ENCODE results near the gene EPB41L4B.
A peak's percentile ranks its signal among the peaks of the same experiment; 100 is the strongest.

The EPB41L4B gene

DNA sequence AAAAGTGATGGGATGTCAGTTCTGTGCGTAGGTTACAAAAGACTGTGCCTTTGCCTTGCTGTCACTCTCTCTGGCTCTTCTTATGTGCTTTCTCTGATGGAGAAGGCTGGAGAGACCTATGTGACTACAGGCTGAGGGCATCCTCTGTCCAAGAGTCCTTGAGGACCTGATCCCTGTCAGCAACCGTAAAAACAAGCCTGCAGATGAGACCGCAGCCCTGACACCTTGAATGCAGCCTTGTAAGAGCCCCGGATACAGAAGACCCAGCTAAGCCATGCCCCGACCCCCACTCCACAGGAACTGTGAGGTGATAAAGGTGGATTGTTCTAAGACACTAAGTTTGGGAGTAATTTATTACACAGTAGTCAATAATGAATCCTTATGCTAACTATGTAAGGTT is 121.2 kb downstream of the EPB41L4B start:
- TF ChIP-seq POLR2A (IDR thresholded peaks at IDR 0.05; ENCODE audit: extremely low read depth, insufficient read length): no peak
- TF ChIP-seq MYC (IDR thresholded peaks at IDR 0.05; ENCODE audit: low read depth, low read length): no peak
- TF ChIP-seq CTCF (IDR thresholded peaks at IDR 0.05; ENCODE audit: low read depth, low read length): no peak
- no peak for TF ChIP-seq MAX (IDR thresholded peaks at IDR 0.05; ENCODE audit: low read depth, low read length)
- no peak overlapping the region for H3K4me3 ChIP-seq (ENCODE audit: low read depth, low read length)
- no peak for DNase-seq (ENCODE audit: low read depth)

GRCh38 chr9:109198736-109199382 is 122.0 kb downstream of the EPB41L4B start:
- DNase-seq (ENCODE audit: low read depth): no peak
- H3K4me3 ChIP-seq (ENCODE audit: low read depth, low read length): no peak overlapping the region
- TF ChIP-seq POLR2A (IDR thresholded peaks at IDR 0.05; ENCODE audit: extremely low read depth, insufficient read length): no peak
- TF ChIP-seq CTCF (IDR thresholded peaks at IDR 0.05; ENCODE audit: low read depth, low read length): peak; percentile 16

GRCh38 chr9:109193974-109194556 is 126.8 kb downstream of the EPB41L4B start:
- H3K4me3 ChIP-seq (ENCODE audit: low read depth, low read length): no peak overlapping the region
- DNase-seq (ENCODE audit: low read depth): peak; percentile 33
- no peak for TF ChIP-seq MAX (IDR thresholded peaks at IDR 0.05; ENCODE audit: low read depth, low read length)
- no peak for TF ChIP-seq CTCF (IDR thresholded peaks at IDR 0.05; ENCODE audit: low read depth, low read length)
- no peak for TF ChIP-seq MYC (IDR thresholded peaks at IDR 0.05; ENCODE audit: low read depth, low read length)
- TF ChIP-seq POLR2A (IDR thresholded peaks at IDR 0.05; ENCODE audit: extremely low read depth, insufficient read length): no peak

GRCh38 chr9:109192732-109193361 is 128.0 kb downstream of the EPB41L4B start:
- no peak overlapping the region for H3K4me3 ChIP-seq (ENCODE audit: low read depth, low read length)
- TF ChIP-seq POLR2A (IDR thresholded peaks at IDR 0.05; ENCODE audit: extremely low read depth, insufficient read length) (no peak), MYC (IDR thresholded peaks at IDR 0.05; ENCODE audit: low read depth, low read length) (no peak), MAX (IDR thresholded peaks at IDR 0.05; ENCODE audit: low read depth, low read length) (no peak), CTCF (IDR thresholded peaks at IDR 0.05; ENCODE audit: low read depth, low read length) (peak; percentile 63)
- DNase-seq (ENCODE audit: low read depth): peak; percentile 52

DNA sequence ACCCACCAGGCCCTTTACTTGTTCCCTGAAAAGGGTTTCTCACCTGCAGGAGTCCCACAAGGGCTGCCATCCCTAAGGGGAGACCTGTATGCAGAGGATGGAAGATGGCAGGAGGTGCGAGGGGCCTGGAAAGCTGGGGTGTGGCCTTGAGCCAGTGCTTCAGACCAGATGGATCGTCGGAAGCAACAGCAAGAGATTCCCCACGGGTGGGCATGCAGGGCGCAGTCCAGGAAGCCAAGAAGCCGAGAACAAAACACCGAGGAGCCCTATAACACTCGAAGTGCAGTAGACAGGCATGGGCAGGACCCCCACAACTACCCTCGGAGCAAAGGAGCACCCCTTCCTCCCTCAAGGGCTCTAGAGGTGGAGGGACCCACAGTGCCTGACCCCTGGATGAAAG is 129.1 kb downstream of the EPB41L4B start:
- DNase-seq (ENCODE audit: low read depth): no peak
- TF ChIP-seq MYC (IDR thresholded peaks at IDR 0.05; ENCODE audit: low read depth, low read length) (no peak), POLR2A (IDR thresholded peaks at IDR 0.05; ENCODE audit: extremely low read depth, insufficient read length) (no peak), CTCF (IDR thresholded peaks at IDR 0.05; ENCODE audit: low read depth, low read length) (no peak), MAX (IDR thresholded peaks at IDR 0.05; ENCODE audit: low read depth, low read length) (no peak)
- H3K4me3 ChIP-seq (ENCODE audit: low read depth, low read length): no peak overlapping the region

Data from NB4 (cell line).